ENCODE measurements around the gene CELF2.

GRCh38 chr10:11113156-11113555 is 95.5 kb downstream of the CELF2 start:
- no peak for TF ChIP-seq CREB5 (CRISPR knock-in tag; IDR thresholded peaks at IDR 0.05; ENCODE audit: low read depth)
- no peak for TF ChIP-seq RARB (CRISPR knock-in tag; IDR thresholded peaks at IDR 0.05)
- TF ChIP-seq BACH2 (CRISPR knock-in tag; IDR thresholded peaks at IDR 0.05; ENCODE audit: borderline replicate concordance) = no peak
- TF ChIP-seq ZFP3 (CRISPR knock-in tag; IDR thresholded peaks at IDR 0.05) = no peak
- TF ChIP-seq OSR1 (CRISPR knock-in tag; IDR thresholded peaks at IDR 0.05) = no peak
- no peak for TF ChIP-seq GLIS3 (CRISPR knock-in tag; IDR thresholded peaks at IDR 0.05)
- TF ChIP-seq ZFP30 (CRISPR knock-in tag; IDR thresholded peaks at IDR 0.05) = no peak
- no peak for TF ChIP-seq ARNTL (CRISPR knock-in tag; IDR thresholded peaks at IDR 0.05; ENCODE audit: borderline replicate concordance, low read depth)
- no peak for TF ChIP-seq PATZ1 (CRISPR knock-in tag; IDR thresholded peaks at IDR 0.05; ENCODE audit: borderline replicate concordance)
- no peak for TF ChIP-seq ZNF70 (CRISPR knock-in tag; IDR thresholded peaks at IDR 0.05)

Measured in SK-N-SH treated with all-trans-retinoic acid at 6 μM for 48 hours (cell line).